NOMO-1 treated with dmso at 0.1 percent for 144 hours (cell line): ENCODE measurements around the gene DUOX1.

Experiments used
- DNase-seq: peaks from one replicate; lab custom pipeline; 2025; ENCODE audit not compliant: unreplicated experiment; lab: John Stamatoyannopoulos, UW

Gene DUOX1

DNA sequence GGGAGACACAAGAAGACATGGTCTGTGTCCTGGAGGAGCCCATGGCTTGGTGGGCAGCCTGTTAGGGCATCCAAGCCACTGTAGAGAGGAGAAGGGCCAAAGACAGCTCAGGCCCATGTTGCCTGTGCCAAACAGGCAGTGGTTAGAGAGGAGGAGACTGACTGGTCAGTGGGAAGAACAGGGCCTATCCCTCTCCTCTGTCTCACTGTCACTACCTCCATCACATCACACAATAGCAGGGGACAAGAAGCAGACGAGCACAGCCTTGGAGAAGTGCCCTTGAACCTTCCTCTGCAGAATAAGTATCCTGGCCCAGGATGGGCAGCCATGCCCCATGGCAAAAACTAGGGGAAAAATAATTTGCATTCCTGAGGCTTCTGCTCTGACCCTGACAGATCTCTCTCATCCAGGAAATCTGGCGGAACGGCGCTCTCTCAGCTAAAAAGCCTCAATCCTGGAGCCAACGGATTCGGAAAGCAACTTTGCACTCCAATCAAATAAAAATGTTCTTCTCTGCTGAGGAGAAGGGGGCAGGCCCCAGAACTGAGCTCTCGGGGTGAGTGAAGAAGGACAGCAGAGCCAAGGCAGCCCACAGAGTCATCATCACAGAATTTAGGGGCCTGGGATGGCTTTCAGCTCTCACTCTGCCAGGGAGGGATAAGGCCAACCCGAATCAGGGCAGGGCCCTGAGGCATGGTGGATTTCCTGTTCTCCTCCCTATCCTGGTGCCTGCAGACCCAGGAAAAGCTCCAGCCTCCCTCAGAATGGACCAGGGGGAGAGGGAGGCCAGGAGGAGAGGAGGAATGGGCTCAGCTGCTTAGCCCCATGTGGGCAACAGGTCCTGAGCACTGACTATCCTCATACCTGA, 56.3 kb downstream of the DUOX1 start:
- no peak for DNase-seq

- DNase-seq, result no peak
These were observed 57.2 kb downstream of the DUOX1 start for GRCh38 chr15:45186771-45187577.

GRCh38 chr15:45187578-45187893, 57.7 kb downstream of the DUOX1 start:
- DNase-seq, result no peak

- DNase-seq, result peak; percentile 22
These were observed 58.4 kb downstream of the DUOX1 start, which contains the start of gene SHF for GRCh38 chr15:45187894-45188830. Gene SHF (minus strand): TSS chr15:45187966. CDS start chr15:45187951, 15 bp downstream.

- no peak for DNase-seq
These were observed 67.7 kb downstream of the DUOX1 start for GRCh38 chr15:45197512-45197911.

DNA sequence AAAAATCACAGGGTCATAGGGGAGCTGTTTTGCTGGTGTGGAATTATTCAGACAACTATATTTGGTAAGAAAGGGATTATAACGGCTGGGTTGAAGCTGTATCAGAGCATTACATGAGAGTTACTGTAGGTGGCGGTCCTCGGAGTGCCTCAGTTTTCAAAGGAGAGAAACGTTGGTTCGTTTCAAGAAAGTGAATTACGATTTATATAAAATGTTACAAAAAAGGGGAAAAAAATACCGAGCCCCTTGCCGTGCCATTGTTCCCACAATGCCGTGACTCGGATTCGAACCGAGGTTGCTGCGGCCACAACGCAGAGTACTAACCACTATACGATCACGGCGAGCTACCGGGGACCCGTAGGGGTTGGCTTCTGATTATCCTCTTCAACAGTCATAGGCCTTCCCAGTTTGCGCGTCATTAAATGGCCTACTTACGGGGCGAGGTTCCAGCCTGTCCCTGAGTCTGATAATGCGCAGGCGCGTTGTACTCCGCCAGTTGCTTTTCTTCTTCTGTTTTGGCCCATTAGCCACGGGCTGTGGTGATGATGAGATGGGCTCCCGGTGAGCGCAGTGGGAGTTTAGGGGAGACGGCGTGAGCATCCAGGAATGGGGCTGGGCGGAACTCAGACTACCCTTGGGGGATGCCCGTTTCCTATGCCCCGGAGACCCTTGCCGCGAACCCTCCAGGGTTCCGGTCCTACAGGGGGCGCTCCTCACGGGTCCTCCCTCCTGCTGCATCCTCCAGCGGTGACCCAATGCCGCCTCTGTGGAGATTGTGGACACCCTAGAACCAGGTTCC, 68.7 kb downstream of the DUOX1 start:
- peak; percentile 91 for DNase-seq

GRCh38 chr15:45199136-45199810, 69.5 kb downstream of the DUOX1 start:
- no peak for DNase-seq

- peak; percentile 94 for DNase-seq
These were observed 70.4 kb downstream of the DUOX1 start for GRCh38 chr15:45200001-45200798.

- peak; percentile 53 for DNase-seq
These were observed 71.2 kb downstream of the DUOX1 start for GRCh38 chr15:45200799-45201556.

DNA sequence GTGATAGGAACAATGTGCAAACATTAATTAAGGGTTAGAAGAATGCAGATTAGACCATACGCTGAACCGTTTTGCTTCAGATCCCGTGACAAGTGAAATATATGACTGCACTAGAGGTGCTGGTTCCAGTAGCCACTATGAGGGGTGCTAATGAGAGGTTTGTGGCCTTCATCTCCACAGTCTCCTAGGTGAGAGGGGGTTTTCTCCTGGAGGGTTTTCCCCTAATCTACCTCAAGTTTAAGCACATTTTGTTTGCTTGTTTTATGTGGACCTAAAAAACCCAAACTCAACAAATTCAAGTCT, 71.7 kb downstream of the DUOX1 start:
- DNase-seq, result no peak

DNA sequence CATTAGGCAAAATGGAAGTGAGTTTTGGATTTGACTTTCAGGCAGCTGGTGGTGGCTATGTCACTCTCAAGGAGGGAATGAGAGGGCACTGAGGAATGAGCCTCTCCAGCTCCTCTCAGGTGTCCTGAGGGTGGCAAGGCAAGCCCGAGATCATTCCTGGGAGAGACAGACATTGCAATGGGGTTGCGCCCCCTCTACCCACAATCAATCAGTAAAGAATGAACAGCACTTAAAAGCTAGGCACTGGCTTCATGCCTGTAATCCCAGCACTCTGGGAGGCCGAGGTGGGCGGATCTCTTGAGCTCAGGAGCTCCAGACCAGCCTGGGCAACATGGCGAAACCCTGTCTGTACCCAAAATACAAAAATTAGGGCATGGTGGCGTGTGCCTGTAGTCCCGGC, 72.1 kb downstream of the DUOX1 start:
- no peak for DNase-seq

- peak; percentile 2 for DNase-seq
These were observed 73.4 kb downstream of the DUOX1 start for GRCh38 chr15:45203182-45203581.

DNA sequence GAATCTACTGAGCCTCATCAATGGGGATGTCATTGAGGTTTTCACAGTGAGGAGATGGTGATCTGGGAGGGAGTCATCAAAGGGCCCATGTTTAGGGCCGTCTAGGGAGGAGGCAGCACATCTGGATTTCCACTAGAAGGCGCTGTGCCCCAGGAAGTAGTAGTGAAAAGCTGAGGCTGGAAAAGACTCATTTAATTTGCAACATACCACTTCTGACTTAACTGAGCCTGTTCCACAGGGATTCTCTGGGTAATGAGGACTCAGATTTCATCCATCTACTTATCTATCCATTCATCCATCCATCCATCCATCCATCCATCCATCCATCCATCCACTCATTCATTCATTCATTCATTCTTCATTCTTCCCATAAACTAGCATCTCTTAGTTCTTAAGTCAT, 75.4 kb downstream of the DUOX1 start:
- peak; percentile 18 for DNase-seq

- DNase-seq, result no peak
These were observed 82.7 kb downstream of the DUOX1 start for GRCh38 chr15:45212493-45212892.
